Glomerular endothelial cell (primary cell): ENCODE measurements around the gene SHROOM4. TPM values are rescaled to one million over a fixed set of nuclear protein-coding genes. Genes with fewer than 3 reads are reported as not detected.

Source experiments
- DNase-seq: peaks from one replicate; pipeline ENCODE4 v3.0.0-alpha.2; 2011; ENCODE audit warnings: low read depth, low spot score; ENCODE audit errors: extremely low read depth
- total RNA-seq: library from RNA; depleted of rRNA; stranded (reverse); fragments of >200 nt; gene quantifications from 2 replicates; pipeline ENCODE4 v1.2.3, GENCODE V29; 2015

The SHROOM4 gene
- total RNA-seq, 1 donor from 2014 or later = 48.9 TPM

GRCh38 chrX:50622751-50623150 is 191.2 kb downstream of the SHROOM4 start:
- no peak for DNase-seq

DNA sequence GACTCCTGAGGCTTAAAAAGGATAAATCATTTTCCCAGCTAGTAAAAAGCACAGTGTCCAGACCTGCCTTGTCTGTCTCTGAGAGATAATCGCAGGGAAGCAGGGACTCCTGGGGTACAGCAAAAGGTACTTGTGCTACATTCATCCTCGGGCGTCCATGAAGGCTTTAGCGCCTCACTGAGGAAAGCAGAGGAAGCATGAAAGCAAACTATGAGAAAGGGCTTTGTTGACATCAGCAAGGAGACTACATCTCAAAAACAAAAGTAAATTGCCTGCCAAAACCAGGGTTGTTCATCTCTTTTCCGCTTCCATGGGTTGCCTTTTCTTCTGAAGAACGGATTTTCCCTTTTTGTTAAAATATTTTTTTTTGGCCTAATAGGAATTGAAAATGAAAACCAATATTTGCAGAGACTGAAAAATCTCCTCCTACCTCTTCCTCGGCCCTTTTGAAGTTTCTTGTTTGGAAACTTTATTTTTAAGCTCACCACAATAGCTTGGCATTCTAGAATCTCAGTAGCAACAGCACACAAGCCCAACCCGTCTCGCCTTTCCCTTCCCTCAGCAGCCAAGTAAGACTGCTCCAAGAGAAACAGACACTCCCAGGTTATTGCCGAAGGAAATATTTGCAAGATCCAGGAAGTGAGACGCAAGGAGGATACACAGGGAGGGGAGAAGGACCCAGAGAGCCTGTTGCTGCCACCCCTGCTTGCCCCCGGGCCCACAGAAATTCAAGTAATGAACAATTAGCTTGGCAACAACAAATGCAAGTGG is 195.0 kb downstream of the SHROOM4 start:
- no peak for DNase-seq

GRCh38 chrX:50617183-50617582 is 196.8 kb downstream of the SHROOM4 start:
- no peak for DNase-seq

GRCh38 chrX:50615570-50616158 is 198.3 kb downstream of the SHROOM4 start:
- DNase-seq = no peak

DNA sequence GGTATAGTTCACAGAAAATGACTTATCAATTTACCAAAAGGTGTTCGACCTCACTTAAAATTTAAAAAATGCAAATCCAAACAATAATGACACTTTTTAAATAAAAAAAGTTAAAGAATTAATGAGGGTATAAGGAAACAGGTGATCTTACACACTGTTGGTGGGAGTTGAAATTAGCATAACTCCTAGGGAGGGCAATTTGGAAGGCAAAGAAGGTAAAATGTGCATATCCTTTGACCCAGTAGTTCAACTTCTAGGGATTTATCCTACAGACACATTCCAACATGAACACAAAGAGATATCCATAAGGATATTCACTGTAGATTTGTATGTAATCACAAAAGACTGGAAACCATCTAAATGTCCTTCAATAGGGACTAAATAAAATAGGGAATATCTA is 199.5 kb downstream of the SHROOM4 start:
- no peak for DNase-seq

DNA sequence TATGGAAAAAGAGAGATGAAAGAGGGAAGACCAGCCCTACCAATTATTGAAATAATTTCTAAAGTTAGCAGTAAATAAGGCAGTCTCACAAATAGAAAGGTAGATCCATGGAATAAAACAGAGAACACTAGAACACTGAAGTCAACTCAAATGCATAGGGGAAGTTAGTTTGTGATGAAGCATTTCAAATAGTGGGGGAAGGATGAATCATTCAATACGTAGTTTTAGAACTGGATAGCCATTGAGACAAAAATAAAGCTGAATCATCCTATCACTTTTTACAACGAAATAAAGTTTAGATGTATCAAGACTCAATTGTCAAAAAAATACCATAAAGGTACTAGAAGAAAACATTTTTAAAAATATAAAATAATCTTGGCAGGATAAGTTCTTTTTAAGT is 200.1 kb downstream of the SHROOM4 start:
- no peak for DNase-seq

DNA sequence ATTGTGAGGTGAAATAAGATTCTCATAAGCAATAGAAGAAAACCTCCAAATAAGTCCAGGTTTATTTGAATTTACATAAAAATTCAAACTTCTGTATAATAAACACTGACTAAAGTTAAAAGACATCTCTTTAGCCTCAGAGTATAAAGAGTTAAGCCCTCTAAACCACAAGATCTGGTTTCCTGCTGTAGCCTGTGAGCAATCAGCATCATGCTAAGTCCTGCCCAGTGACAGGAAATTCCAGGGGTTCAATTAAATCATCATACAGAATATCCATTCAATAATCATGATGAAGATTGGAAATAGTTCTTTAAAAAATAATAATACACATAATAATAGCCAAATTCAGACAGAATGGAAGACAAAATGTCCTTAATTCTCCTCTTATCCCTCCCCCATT is 204.2 kb downstream of the SHROOM4 start:
- no peak for DNase-seq

- no peak for DNase-seq
These were observed 207.6 kb downstream of the SHROOM4 start for GRCh38 chrX:50606300-50606950.

DNA sequence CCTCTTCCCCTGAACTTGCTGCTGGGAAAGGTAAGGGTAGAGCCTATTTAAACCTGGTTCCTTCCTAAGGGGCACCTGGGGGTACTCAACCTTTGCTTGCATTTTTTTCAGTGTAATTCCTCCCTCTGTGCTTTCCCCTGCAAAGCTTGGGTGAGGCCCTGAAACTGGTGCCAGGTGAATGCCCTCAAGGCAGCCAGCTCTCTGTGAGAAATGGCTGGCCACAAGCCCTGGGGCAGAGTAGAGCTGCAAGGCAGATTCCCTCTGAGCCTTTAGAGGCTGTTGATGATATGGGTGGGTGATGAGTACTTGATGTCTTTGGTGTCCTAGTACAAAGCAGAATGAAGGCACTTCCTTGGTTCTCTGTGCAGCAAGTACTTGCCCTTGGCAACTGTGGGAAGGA is 217.9 kb downstream of the SHROOM4 start:
- no peak for DNase-seq

GRCh38 chrX:50594788-50595187 is 219.2 kb downstream of the SHROOM4 start:
- DNase-seq = peak; percentile 31

DNA sequence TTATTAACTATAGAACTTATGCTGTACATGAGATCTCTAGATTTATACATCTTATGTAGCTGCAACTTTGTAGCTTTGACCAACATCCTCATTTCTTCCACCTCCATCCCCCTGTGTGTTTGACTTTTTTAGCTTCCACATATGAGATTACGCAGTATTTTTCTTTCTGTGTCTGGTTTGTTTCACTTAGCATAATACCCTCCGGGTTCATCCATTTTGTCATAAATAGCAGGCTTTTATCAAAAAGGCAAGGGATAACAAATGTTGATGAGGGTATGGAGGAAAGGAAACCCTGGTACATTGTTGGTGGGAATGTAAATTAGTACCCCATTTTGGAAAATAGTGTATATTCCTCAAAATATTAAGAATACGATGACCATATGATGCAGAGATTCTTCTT is 227.0 kb downstream of the SHROOM4 start:
- DNase-seq = no peak

GRCh38 chrX:50586407-50586806 is 227.6 kb downstream of the SHROOM4 start:
- no peak for DNase-seq

- DNase-seq = no peak
These were observed 232.6 kb downstream of the SHROOM4 start for GRCh38 chrX:50581405-50581804.

DNA sequence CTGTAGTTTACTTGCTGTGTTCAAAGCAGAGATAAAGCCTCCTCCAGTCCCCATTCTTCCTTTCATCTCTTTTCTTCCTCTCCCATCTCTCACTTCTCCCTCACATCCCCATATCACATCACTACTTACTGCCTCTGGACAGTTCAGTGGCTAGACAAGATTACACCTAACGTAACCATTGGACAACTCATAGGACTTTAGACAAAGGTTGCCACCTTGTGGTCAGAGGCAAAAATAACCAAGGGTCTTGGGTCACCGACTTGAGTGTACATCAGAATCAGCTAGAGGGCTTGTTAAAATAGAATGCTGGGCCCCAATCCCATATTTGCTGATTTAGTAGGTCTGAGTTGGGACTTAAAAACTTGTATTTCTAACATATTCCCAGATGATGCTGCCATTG is 234.0 kb downstream of the SHROOM4 start:
- peak; percentile 51 for DNase-seq

- no peak for DNase-seq
These were observed 236.7 kb downstream of the SHROOM4 start for GRCh38 chrX:50577326-50577725.

DNA sequence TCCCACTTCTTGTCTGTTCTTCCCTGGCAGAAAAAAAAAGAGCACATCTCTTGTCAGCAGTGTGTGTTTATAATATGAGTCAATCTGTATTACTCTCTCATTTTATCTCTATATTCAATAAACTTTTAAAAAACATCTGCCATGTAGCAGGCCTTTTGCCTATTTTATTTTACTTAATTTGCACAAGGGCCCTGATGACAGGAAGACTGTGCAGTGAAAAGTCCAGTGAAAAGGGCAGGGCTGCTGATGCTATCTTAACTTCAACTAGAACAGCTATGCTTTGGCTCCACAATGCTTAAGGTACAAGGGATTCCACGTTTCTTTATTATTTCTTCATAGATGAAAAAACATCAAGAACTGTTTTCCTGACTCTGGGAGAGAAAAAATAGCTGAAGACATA is 246.4 kb downstream of the SHROOM4 start:
- DNase-seq = no peak

DNA sequence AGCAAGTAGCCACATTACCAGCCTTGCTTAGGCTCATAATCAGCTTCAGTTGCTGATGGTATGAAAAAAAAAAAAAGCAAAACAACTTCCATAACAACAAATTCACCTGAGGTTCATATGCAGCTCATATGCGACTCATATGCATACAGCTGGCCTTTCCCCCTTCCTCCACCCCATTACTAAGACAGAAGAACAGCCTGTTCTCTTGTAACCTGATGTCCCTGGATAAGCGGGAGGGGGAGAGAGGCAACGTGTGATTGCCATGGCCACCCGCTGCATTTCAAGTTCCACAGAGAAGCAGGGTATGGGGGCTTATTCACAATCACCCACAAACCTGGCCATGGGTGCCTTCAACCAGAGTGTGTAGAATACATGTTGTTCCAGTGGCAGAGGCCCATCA is 248.3 kb downstream of the SHROOM4 start:
- no peak for DNase-seq

Other genes with a start within 250 kb of the SHROOM4 start
- gene BMP15, start 96.5 kb upstream of the SHROOM4 start, total RNA-seq = not detected in 2 replicates